ENCODE data around the gene HLA-F. TPM values are rescaled to one million over a fixed set of nuclear protein-coding genes. Genes with fewer than 3 reads are reported as not detected.

The HLA-F gene
- polyA plus RNA-seq, 2 of the 4 experiments (the other 2 are of a cell fraction), result 2.7 to 4.5 TPM

DNA sequence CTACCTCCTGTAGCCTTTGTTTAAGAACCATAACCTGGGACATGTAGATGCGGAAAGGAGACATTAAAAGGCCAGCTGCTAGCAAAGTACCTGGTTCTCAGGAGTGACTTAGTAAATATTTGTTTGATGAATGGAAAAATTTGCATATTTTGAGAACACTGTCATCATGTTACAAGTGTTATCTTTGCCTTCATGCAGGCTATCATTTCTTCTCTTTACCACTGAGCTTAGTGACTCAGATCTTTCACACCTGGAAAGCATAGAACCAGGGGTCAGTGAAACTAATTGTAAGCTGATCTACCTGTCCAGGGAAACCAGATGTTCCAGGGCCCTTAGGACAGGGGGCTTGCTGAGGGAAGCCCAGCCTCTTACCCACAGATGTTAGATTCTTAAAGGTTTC lies 47.7 kb upstream of the HLA-F start:
- DNase-seq (ENCODE audit: low read depth in 1 of 2, low spot score in 1 of 2) (no peak), ATAC-seq (no peak), FAIRE-seq (no peak)
- ChIA-PET POLR2A (no interaction called here), CTCF (interaction anchor here (1.1 to 1.2 kb wide), 2 partner anchors 10 to 26 kb away, joined by 4 read pairs; no protein-coding TSS in a partner anchor)
- Histone ChIP-seq H3K9me3 (no peaks in the 10 kb centered on the region), H3K4me3 (no peak overlapping the region), H3K4me2 (no peak overlapping the region), H3K27ac (no peak overlapping the region), H3K4me1 (peaks cover 14% of the 10 kb centered on the region; the same call in 1 of the 3 replicates)
- WGBS (ENCODE audit: missing lambda C conversion rate), result 94% methylated on average over 1 of the region's 1 CpG
- TF ChIP-seq TP53 (CRISPR knock-in tag; IDR thresholded peaks at IDR 0.05) (no peak), POLR2AphosphoS2 (conservative IDR thresholded peaks at IDR 0.05; ENCODE audit: low read length) (no peak), ESRRA (IDR thresholded peaks at IDR 0.05; ENCODE audit: borderline replicate concordance, low read length) (no peak)

DNA sequence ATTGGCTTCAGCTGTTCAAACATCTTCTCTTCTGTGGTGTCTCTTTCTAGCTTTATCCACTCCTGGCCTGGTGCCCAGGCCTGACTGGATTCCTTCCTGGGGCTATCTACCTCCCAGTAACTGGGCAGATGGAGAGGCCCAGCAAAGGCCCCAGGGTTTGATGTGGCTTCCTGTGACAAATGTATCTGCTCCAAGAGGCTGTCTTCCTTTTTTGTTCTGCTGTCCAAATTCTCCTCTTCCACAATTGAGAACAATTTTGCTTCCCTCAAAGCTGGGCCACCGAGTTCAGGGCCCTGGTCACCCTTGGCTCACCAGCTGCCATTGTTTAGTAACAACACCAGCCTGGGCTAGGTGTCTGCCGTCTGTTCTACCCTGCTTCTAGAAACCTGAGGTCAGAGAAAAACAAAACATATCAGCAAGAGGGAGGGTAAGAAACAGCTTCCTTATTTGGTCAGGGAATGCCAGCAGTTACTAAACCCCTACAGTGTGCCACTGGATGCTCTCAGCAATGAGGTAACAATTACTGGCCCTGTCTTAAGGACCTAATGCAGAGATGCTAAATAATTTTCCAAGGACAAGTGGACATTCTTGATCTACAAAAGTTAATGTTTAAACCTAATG lies 46.1 kb upstream of the HLA-F start:
- peaks cover 14% of the 10 kb centered on the region; the same call in 1 of the 3 replicates for H3K4me1 ChIP-seq
- H3K4me2 ChIP-seq, result no peak overlapping the region; the same call in 2 of the 3 replicates
- ATAC-seq (peak in 1 of 2 experiments; percentile 34; a peak in 2 of 6 replicates), FAIRE-seq (no peak), DNase-seq (ENCODE audit: low read depth in 1 of 2, low spot score in 1 of 2) (peak in 1 of 2 experiments; percentile 29)
- H3K4me3 ChIP-seq, result no peak overlapping the region
- CTCF ChIA-PET, result interaction anchor here (0.9 to 2.1 kb wide), 3 partner anchors 19 to 27 kb away, joined by 4 to 11 read pairs (median 4); no protein-coding TSS in a partner anchor
- TF ChIP-seq ELK1 (IDR thresholded peaks at IDR 0.05; ENCODE audit: low read depth, low read length) (no peak), JUN (IDR thresholded peaks at IDR 0.05) (no peak), SREBF2 (IDR thresholded peaks at IDR 0.05) (no peak), RARB (CRISPR knock-in tag; IDR thresholded peaks at IDR 0.05) (no peak), ZNF302 (CRISPR knock-in tag; IDR thresholded peaks at IDR 0.05) (no peak), RNF2 (IDR thresholded peaks at IDR 0.05; ENCODE audit: borderline replicate concordance, low read depth) (no peak), FOSL2 (IDR thresholded peaks at IDR 0.05) (no peak), FOSL2 (CRISPR knock-in tag; IDR thresholded peaks at IDR 0.05) (no peak), KDM1A (IDR thresholded peaks at IDR 0.05; ENCODE audit: low read depth) (no peak), RAD21 (conservative IDR thresholded peaks at IDR 0.05 in 1 of 2, IDR thresholded peaks at IDR 0.05 in 1 of 2) (no peak), CTCF (IDR thresholded peaks at IDR 0.05) (no peak)
- TF ChIP-seq, protein P1, sequence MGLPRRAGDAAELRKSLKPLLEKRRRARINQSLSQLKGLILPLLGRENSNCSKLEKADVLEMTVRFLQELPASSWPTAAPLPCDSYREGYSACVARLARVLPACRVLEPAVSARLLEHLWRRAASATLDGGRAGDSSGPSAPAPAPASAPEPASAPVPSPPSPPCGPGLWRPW (IDR thresholded peaks at IDR 0.05), result no peak
- 0 out of 6 replicates have a peak overlapping the region, but pooled peaks of 1 of the 2 experiments have one; percentile 13 for H3K27ac ChIP-seq
- WGBS (ENCODE audit: missing lambda C conversion rate), result 54% methylated on average over 2 of the region's 2 CpGs
- POLR2A ChIA-PET, result no interaction called here
- H3K9me3 ChIP-seq, result no peaks in the 10 kb centered on the region

DNA sequence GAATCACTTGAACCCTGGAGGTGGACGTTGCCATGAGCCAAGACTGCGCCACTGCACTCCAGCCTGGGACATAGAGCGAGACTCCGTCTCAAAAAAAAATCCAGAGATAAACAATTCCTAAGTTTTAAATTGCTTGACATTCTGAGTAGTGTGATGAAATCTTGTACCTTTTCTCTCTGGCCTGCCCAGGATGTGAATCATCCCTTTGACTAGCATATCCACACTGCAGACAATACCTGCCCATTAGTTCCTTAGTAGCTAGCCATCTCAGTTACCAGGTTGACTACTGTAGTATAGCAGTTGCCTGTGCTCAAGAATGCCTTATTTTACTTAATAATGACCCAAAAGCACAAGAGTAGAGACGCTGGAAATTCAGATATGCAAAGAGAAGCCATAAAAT lies 45.1 kb upstream of the HLA-F start:
- H3K9me3 ChIP-seq, result no peaks in the 10 kb centered on the region
- no peak overlapping the region for H3K4me3 ChIP-seq
- H3K27ac ChIP-seq, result no peak overlapping the region
- H3K4me1 ChIP-seq, result peaks cover 14% of the 10 kb centered on the region; the same call in 1 of the 3 replicates
- no peak for TF ChIP-seq RNF2 (IDR thresholded peaks at IDR 0.05; ENCODE audit: borderline replicate concordance, low read depth)
- TF ChIP-seq ZSCAN20 (CRISPR knock-in tag; IDR thresholded peaks at IDR 0.05), result no peak
- no peak for TF ChIP-seq HOXB5 (CRISPR knock-in tag; IDR thresholded peaks at IDR 0.05)
- TF ChIP-seq ELK1 (IDR thresholded peaks at IDR 0.05; ENCODE audit: low read depth, low read length), result no peak
- no peak for TF ChIP-seq TFCP2L1 (CRISPR knock-in tag; IDR thresholded peaks at IDR 0.05)
- no peak for TF ChIP-seq MAFK (IDR thresholded peaks at IDR 0.05; ENCODE audit: partially characterized antibody)
- no peak for TF ChIP-seq NR3C1 (IDR thresholded peaks at IDR 0.05)
- no peak for TF ChIP-seq NFE2L2 (conservative IDR thresholded peaks at IDR 0.05; ENCODE audit: low read length)
- TF ChIP-seq, protein P2, sequence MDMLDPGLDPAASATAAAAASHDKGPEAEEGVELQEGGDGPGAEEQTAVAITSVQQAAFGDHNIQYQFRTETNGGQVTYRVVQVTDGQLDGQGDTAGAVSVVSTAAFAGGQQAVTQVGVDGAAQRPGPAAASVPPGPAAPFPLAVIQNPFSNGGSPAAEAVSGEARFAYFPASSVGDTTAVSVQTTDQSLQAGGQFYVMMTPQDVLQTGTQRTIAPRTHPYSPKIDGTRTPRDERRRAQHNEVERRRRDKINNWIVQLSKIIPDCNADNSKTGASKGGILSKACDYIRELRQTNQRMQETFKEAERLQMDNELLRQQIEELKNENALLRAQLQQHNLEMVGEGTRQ (IDR thresholded peaks at IDR 0.05), result no peak
- TF ChIP-seq ZFP36 (IDR thresholded peaks at IDR 0.05; ENCODE audit: borderline replicate concordance, partially characterized antibody), result no peak
- no peak for TF ChIP-seq ESRRA (IDR thresholded peaks at IDR 0.05; ENCODE audit: borderline replicate concordance, low read length)
- TF ChIP-seq FOXS1 (CRISPR knock-in tag; IDR thresholded peaks at IDR 0.05), result no peak
- TF ChIP-seq MAZ (IDR thresholded peaks at IDR 0.05; ENCODE audit: borderline replicate concordance, low read depth, low read length), result no peak
- TF ChIP-seq FOSL2 (IDR thresholded peaks at IDR 0.05), result no peak
- TF ChIP-seq FOSL2 (CRISPR knock-in tag; IDR thresholded peaks at IDR 0.05), result no peak
- TF ChIP-seq EHMT2 (IDR thresholded peaks at IDR 0.05; ENCODE audit: low read depth), result no peak
- no peak for TF ChIP-seq GATA3 (IDR thresholded peaks at IDR 0.05; ENCODE audit: borderline replicate concordance)
- TF ChIP-seq CHD4 (IDR thresholded peaks at IDR 0.05; ENCODE audit: borderline replicate concordance), result no peak
- TF ChIP-seq POLR2AphosphoS2 (conservative IDR thresholded peaks at IDR 0.05; ENCODE audit: low read length), result no peak
- no peak for TF ChIP-seq HDAC2 (IDR thresholded peaks at IDR 0.05)
- ChIA-PET POLR2A (no interaction called here), CTCF (interaction anchor here (2.1 kb wide), 1 partner anchor 25 kb away, joined by 11 read pairs; no protein-coding TSS in a partner anchor)
- DNase-seq (ENCODE audit: low read depth in 1 of 2, low spot score in 1 of 2), result no peak
- 73% methylated on average over 5 of the region's 5 CpGs for WGBS (ENCODE audit: missing lambda C conversion rate)
- no peak overlapping the region for H3K4me2 ChIP-seq
- no peak for ATAC-seq
- no peak for FAIRE-seq
